NCI-H1694 treated with DMSO at 0.1 percent for 48 hours (cell line): ENCODE results near the gene SNAPC4.
A peak's percentile ranks its signal among the peaks of the same experiment; 100 is the strongest.
"Not testable (repeated sequence)": the region's sequence is repeated elsewhere in the genome, so short reads cannot be mapped to it uniquely, and the experiment has no call there.

Experiments
- DNase-seq: peaks from one replicate; lab custom pipeline; 2025; lab: John Stamatoyannopoulos, UW

Gene SNAPC4

DNA sequence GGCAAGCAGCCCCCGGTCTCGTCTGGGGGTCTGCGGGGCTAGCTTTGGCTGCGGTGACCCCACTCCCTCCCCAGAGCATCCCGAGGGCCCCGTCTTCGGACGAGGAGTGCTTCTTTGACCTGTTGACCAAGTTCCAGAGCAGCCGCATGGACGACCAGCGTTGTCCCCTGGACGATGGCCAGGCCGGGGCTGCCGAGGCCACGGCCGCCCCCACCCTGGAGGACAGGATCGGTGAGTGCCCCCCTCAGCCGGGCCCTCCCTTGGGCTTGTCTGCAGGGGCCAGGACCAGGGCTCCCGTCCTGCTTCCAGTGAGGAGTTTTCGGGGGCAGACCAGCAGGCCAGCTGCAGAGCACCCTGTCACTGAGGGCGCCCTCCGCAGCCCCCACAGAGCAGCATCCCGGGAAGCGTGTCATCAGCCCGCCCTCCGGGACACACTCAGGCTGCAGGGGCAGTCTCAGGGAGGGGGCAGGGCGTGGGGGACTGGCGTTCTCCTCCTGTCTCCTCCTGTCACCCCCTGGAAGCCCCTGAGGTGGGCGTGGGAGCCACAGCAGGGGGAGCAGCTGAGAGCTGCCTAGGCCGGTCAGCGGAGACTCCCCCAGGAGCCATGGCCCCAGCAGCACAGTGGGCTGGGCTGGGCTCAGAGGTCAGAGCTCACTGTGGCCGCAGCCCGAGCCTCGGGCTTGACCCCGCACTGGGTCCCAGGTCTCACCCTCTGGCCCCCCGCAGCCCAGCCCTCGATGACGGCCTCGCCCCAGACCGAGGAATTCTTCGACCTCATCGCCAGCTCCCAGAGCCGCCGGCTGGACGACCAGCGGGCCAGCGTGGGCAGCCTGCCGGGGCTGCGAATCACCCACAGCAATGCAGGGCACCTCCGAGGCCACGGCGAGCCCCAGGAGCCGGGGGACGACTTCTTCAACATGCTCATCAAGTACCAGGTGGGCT, 44.1 kb downstream of the SNAPC4 start:
- no peak for DNase-seq

DNA sequence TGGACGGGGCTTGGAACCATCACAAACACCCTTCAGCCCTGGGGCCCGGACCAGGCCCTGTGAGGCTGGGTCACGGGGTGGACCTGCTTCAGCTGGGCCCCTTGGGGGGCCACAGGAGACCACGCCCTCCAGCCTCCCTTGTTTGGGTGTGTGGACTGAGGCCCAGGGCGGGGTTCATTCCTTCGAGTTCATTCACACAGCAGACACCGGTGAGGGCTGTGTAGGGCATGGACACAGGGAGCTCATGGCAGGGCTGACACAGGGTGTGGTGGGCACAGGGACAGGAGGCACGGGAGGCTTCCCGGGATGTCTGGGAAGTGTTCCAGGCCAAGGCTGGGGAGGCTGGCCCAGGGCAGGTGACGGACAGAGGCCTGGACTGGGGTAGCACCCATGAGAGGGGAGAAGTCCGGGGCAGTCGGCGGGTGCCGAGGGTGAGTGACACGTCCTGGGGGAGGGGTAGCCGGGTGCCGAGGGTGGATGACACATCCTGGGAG, 45.3 kb downstream of the SNAPC4 start:
- DNase-seq, result no peak

DNA sequence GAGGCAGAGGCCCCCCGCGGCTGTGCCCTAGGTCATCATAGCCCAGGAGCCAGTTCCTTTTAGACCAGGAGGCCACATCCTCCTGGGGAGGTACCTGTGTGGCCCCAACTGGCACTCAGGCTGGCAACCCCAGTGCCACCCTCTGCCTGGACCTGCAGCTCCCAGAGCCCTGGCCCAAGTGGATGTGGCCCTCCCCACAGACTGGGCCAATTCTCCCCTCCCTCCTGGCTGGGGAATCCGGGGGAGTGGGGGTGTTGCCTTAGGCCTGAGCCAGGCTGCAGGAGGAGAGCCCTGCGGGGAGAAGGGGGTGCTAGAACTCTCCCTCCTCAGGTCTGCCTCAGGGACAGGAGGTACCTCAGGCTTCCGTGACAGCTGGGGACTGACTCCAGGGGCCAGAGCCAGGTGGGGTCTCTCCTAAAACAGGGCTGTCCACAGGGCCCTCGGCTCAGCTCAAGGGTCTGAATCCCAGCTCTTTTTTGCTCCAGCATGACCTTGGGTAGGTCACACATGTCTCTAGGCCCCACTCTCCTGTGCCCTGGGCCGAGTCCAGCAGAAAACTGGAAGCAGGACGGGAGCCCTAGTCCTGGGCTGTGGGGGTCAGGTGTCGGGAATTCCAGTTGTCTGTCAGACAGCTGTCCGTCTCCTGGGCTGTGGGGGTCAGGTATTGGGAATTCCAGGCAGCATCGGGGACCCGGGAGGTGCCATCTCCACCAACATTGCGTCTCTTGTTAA, 46.0 kb downstream of the SNAPC4 start:
- DNase-seq, result no peak

DNA sequence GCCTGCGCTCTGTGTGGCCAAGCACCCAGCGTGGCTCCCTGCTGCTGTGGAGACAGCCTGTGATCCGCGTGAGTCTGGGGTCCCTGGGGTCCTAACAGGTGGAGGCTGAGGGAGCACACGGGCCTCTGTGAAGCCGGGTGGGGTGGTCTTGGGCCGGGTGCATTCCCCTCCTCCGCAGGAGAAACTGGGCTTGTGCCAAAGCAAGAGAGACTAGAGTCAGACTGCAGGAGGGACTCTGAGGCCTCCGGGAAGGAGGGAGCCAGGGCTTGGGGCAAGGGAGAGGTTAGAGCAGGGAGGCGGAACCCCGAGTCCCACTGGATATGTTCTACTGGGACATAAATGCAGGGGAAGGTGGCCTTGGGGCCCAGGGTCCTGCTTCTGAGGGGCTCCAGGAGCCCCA, 46.9 kb downstream of the SNAPC4 start:
- no peak for DNase-seq

DNA sequence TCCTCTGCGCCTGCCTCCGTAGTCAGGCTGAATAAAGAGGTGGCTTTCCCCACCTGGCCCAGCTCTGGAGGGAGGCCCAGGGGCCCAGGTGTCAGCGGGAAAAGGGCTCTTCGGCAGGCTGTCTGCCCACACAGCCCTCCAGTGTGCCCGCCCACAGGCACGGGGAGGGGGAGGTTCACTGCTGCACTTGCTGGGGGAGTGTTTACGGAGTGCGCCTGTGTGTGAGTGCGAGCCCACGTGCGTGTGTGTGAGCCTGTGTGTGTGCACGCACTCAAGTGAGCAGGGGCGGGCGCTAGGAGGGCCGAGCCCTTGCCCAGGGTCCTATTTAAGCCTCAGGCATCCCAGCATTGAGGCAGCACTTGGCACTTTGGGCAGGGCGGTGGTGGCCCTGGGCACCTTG, 47.3 kb downstream of the SNAPC4 start:
- DNase-seq, result peak; percentile 6

DNA sequence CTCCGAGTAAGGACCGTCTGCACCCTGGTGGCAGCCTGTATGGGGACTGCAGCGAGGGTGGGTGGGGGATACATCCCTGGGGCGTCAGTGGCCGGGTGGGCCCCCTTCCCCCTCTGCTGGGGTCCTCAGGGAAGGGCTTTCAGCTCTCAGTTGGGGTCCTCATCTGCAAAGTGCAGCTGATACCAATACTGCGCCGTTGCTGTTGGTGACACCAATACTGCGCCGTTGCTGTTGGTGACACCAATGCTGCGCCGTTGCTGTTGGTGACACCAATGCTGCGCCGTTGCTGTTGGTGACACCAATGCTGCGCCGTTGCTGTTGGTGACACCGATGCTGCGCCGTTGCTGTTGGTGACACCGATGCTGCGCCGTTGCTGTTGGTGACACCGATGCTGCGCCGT, 48.1 kb downstream of the SNAPC4 start:
- not testable (repeated sequence) for DNase-seq

DNA sequence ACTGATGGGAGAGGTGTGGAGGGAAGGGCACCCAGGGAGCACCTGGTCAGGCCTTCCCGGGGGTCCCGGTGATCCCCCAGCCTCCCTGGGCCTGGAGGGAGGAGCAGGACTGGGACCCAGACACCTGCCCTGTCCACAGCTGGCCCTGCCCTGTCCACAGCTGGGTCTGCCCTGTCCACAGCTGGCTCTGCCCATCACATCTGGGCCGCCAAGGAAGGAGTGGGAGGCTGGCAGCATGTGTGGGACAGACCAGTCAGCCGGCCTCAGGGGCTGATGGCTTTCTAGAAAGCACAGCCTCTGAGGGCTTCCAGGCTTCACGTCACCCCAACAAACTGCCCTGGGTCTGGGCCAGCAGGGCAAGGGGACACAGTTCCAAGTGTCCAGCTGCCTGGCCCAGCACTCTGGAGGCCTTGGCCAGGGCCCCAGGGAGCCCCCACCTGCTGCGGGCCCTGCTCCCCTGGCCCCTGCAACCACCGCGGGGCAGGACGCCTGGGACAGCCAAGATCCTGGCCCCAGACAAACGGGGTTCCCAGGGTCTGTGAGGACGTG, 48.6 kb downstream of the SNAPC4 start:
- no peak for DNase-seq
